Stimulated activated CD4-positive, alpha-beta T cell treated with anti-CD3 and anti-CD28 coated beads, TNF-alpha, amount 100 ng/mL, for 48 hours (primary cell): Measurements from ENCODE around the gene DICER1.

ENCODE experiments used
- DNase-seq, 3 donors: peaks; one replicate each; pipeline ENCODE4 v3.0.0-alpha.2; 2020; ENCODE audit warnings: low read depth in 3 of 3

The DICER1 gene

GRCh38 chr14:95061317-95062093 is 95.8 kb downstream of the DICER1 start:
- DNase-seq = no peak

GRCh38 chr14:95059126-95059525 is 98.2 kb downstream of the DICER1 start:
- no peak for DNase-seq

GRCh38 chr14:95058491-95058890 is 98.8 kb downstream of the DICER1 start:
- no peak for DNase-seq

- no peak for DNase-seq
These were observed 99.5 kb downstream of the DICER1 start for GRCh38 chr14:95057851-95058250.

- DNase-seq = no peak
These were observed 100.2 kb downstream of the DICER1 start for GRCh38 chr14:95057147-95057546.

GRCh38 chr14:95056476-95056875 is 100.9 kb downstream of the DICER1 start:
- DNase-seq = no peak

- DNase-seq = no peak
These were observed 102.0 kb downstream of the DICER1 start for GRCh38 chr14:95055318-95055717.

- no peak for DNase-seq
These were observed 102.7 kb downstream of the DICER1 start for GRCh38 chr14:95054346-95055280.

GRCh38 chr14:95052016-95052585 is 105.2 kb downstream of the DICER1 start:
- no peak for DNase-seq

GRCh38 chr14:95049952-95050351 is 107.4 kb downstream of the DICER1 start:
- DNase-seq = no peak

GRCh38 chr14:95048771-95049312 is 108.5 kb downstream of the DICER1 start:
- DNase-seq = no peak

GRCh38 chr14:95047754-95048153 is 109.6 kb downstream of the DICER1 start:
- DNase-seq = no peak

GRCh38 chr14:95046711-95047681 is 110.3 kb downstream of the DICER1 start:
- DNase-seq = no peak

- no peak for DNase-seq
These were observed 111.4 kb downstream of the DICER1 start for GRCh38 chr14:95045836-95046430.

- no peak for DNase-seq
These were observed 112.1 kb downstream of the DICER1 start for GRCh38 chr14:95045106-95045701.

- no peak for DNase-seq
These were observed 112.7 kb downstream of the DICER1 start for GRCh38 chr14:95044463-95045105.

- no peak for DNase-seq
These were observed 113.4 kb downstream of the DICER1 start for GRCh38 chr14:95043732-95044462.

- no peak for DNase-seq
These were observed 114.0 kb downstream of the DICER1 start for GRCh38 chr14:95043314-95043713.

GRCh38 chr14:95041477-95042020 is 115.8 kb downstream of the DICER1 start:
- no peak for DNase-seq
